T-helper 1 cell (primary cell): Measurements from ENCODE around the gene DYSF.

ENCODE experiments used
- DNase-seq, 5 donors: peaks; one replicate each; pipeline ENCODE4 v3.0.0-alpha.2; 2012 to 2020

The DYSF gene

GRCh38 chr2:71555798-71556454 lies 102.6 kb downstream of the DYSF start:
- no peak for DNase-seq

- no peak for DNase-seq
Measured at GRCh38 chr2:71556692-71557250, 103.4 kb downstream of the DYSF start.

- no peak for DNase-seq
Measured at GRCh38 chr2:71557321-71557720, 104.0 kb downstream of the DYSF start.

GRCh38 chr2:71558300-71559051 lies 105.1 kb downstream of the DYSF start:
- DNase-seq = no peak

- no peak for DNase-seq
Measured at GRCh38 chr2:71559080-71559827, 105.9 kb downstream of the DYSF start.

GRCh38 chr2:71559828-71560637 lies 106.7 kb downstream of the DYSF start:
- DNase-seq = no peak

- DNase-seq = no peak
Measured at GRCh38 chr2:71560638-71561011, 107.3 kb downstream of the DYSF start.

GRCh38 chr2:71561441-71562267 lies 108.3 kb downstream of the DYSF start:
- DNase-seq = no peak

GRCh38 chr2:71562518-71562917 lies 109.2 kb downstream of the DYSF start:
- DNase-seq = no peak

GRCh38 chr2:71563872-71564271 lies 110.5 kb downstream of the DYSF start:
- no peak for DNase-seq

- no peak for DNase-seq
Measured at GRCh38 chr2:71564361-71564760, 111.0 kb downstream of the DYSF start.

GRCh38 chr2:71564790-71565189 lies 111.4 kb downstream of the DYSF start:
- no peak for DNase-seq

- DNase-seq = no peak
Measured at GRCh38 chr2:71566372-71566771, 113.0 kb downstream of the DYSF start.

GRCh38 chr2:71567625-71568024 lies 114.3 kb downstream of the DYSF start:
- DNase-seq = no peak

- no peak for DNase-seq
Measured at GRCh38 chr2:71568103-71568502, 114.7 kb downstream of the DYSF start.

- DNase-seq = no peak
Measured at GRCh38 chr2:71570511-71570910, 117.2 kb downstream of the DYSF start.

- no peak for DNase-seq
Measured at GRCh38 chr2:71570951-71571460, 117.6 kb downstream of the DYSF start.

- no peak for DNase-seq
Measured at GRCh38 chr2:71571945-71572344, 118.6 kb downstream of the DYSF start.

GRCh38 chr2:71575966-71576365 lies 122.6 kb downstream of the DYSF start:
- DNase-seq = no peak

GRCh38 chr2:71576541-71576940 lies 123.2 kb downstream of the DYSF start:
- DNase-seq = no peak

GRCh38 chr2:71577209-71577608 lies 123.8 kb downstream of the DYSF start:
- no peak for DNase-seq
